GM23338 (cell line): Measurements from ENCODE around the gene ACADS. TPM values are rescaled to one million over a fixed set of nuclear protein-coding genes. Genes with fewer than 3 reads are reported as not detected.

Source experiments
- ATAC-seq: fragments of 200-7000 bp; cut with Tn5 transposase; 3 replicates; pipeline ENCODE4 v1.9.1; 2020
- DNase-seq: peaks from one replicate; pipeline ENCODE4 v3.0.0-alpha.2; 2015; ENCODE audit warnings: low spot score
- H2AFZ ChIP-seq: fragments of 200-600 bp; sonication (generic); 2 replicates; pipeline ENCODE4 v1.8.0; 2016; ENCODE audit warnings: antibody characterized with exemption, mild to moderate bottlenecking, moderate library complexity
- H3F3A ChIP-seq: fragments of 200-600 bp; sonication (generic); replicated peaks from 2 replicates; pipeline ENCODE4 v1.8.0; 2017; ENCODE audit warnings: antibody characterized with exemption, mixed run types, low read depth
- H3K27ac ChIP-seq: fragments of 200-600 bp; sonication (generic); 2 replicates; pipeline ENCODE4 v1.6.1; 2016; ENCODE audit warnings: low read depth
- H3K27me3 ChIP-seq: fragments of 200-600 bp; sonication (generic); 2 replicates; pipeline ENCODE4 v1.8.0; 2016; ENCODE audit warnings: mild to moderate bottlenecking, mixed run types, moderate library complexity; ENCODE audit not compliant: insufficient read depth
- H3K36me3 ChIP-seq: fragments of 200-600 bp; sonication (generic); 2 replicates; pipeline ENCODE4 v1.8.0; 2016; ENCODE audit warnings: mild to moderate bottlenecking; ENCODE audit not compliant: insufficient read depth
- H3K4me1 ChIP-seq: fragments of 200-600 bp; sonication (generic); 2 replicates; pipeline ENCODE4 v1.8.0; 2016; ENCODE audit warnings: mild to moderate bottlenecking, moderate library complexity; ENCODE audit not compliant: insufficient read depth
- H3K4me2 ChIP-seq: fragments of 200-600 bp; sonication (generic); 2 replicates; pipeline ENCODE4 v1.7.1; 2017; ENCODE audit warnings: mixed run types
- H3K4me3 ChIP-seq: fragments of 200-600 bp; sonication (generic); 2 replicates; pipeline ENCODE4 v1.6.1; 2016; ENCODE audit warnings: mixed run types
- H3K79me2 ChIP-seq: fragments of 200-600 bp; sonication (generic); replicated peaks from 2 replicates; pipeline ENCODE4 v1.8.0; 2017; ENCODE audit warnings: mild to moderate bottlenecking; ENCODE audit not compliant: insufficient read depth
- H3K9me2 ChIP-seq: fragments of 200-600 bp; sonication (generic); 2 replicates; pipeline ENCODE4 v1.8.0; 2017; ENCODE audit not compliant: insufficient read depth
- H4K20me1 ChIP-seq: fragments of 200-600 bp; sonication (generic); replicated peaks from 2 replicates; pipeline ENCODE4 v1.8.0; 2017; ENCODE audit warnings: mild to moderate bottlenecking; ENCODE audit not compliant: insufficient read depth
- H3K27ac Mint-ChIP-seq: 2 replicates; pipeline ENCODE4 v1.8.0; 2020; ENCODE audit warnings: inconsistent platforms, mild to moderate bottlenecking, moderate library complexity, mixed read lengths
- H3K27me3 Mint-ChIP-seq: 3 replicates; pipeline ENCODE4 v1.8.0; 2022; ENCODE audit warnings: low read depth, mild to moderate bottlenecking, moderate library complexity, mixed read lengths, inconsistent platforms; ENCODE audit not compliant: insufficient read depth, poor library complexity
- H3K36me3 Mint-ChIP-seq: 3 replicates; pipeline ENCODE4 v1.8.0; 2021; ENCODE audit warnings: low read depth, mild to moderate bottlenecking, inconsistent platforms, moderate library complexity, mixed read lengths
- H3K4me1 Mint-ChIP-seq: 3 replicates; pipeline ENCODE4 v1.8.0; 2020; ENCODE audit warnings: mild to moderate bottlenecking, inconsistent platforms, mixed read lengths
- H3K4me3 Mint-ChIP-seq: 3 replicates; pipeline ENCODE4 v1.8.0; 2021; ENCODE audit warnings: moderate library complexity, mild to moderate bottlenecking, inconsistent platforms, mixed read lengths
- H3K9me3 Mint-ChIP-seq: 3 replicates; pipeline ENCODE4 v1.8.0; 2020; ENCODE audit warnings: moderate library complexity, mild to moderate bottlenecking, inconsistent platforms, mixed read lengths
- CREB1 ChIP-seq: fragments of 250-450 bp; sonication (Bioruptor Pico); IDR thresholded peaks from 2 replicates; pipeline ENCODE4 v1.5.0; 2020; ENCODE audit warnings: low read depth, mild to moderate bottlenecking, moderate library complexity
- CTCF ChIP-seq, 2 experiments: fragments of 200-600 bp in 1 of 2; sonication (generic) in 1 of 2; conservative IDR thresholded peaks; 2 replicates each; pipeline versions ENCODE4 v1.5.1 to v1.6.1; 2016 to 2017; ENCODE audit warnings: antibody characterized with exemption in 2 of 2, low read depth in 2 of 2, mild to moderate bottlenecking in 2 of 2, moderate library complexity in 1 of 2
- EZH2 ChIP-seq: fragments of 200-600 bp; sonication (generic); IDR thresholded peaks from one replicate; pipeline ENCODE4 v1.8.0; 2017; ENCODE audit warnings: antibody characterized with exemption, mild to moderate bottlenecking, low read depth; ENCODE audit not compliant: unreplicated experiment
- EZH2phosphoT487 ChIP-seq: fragments of 200-600 bp; sonication (generic); IDR thresholded peaks from one replicate; pipeline ENCODE4 v1.8.1; 2018; ENCODE audit warnings: antibody characterized with exemption; ENCODE audit not compliant: unreplicated experiment
- JUNB ChIP-seq: IDR thresholded peaks from one replicate; pipeline ENCODE4 v1.6.1; 2016; ENCODE audit warnings: antibody characterized with exemption; ENCODE audit not compliant: unreplicated experiment
- NANOG ChIP-seq: IDR thresholded peaks from 2 replicates; pipeline ENCODE4 v1.6.1; 2016; ENCODE audit warnings: antibody characterized with exemption, borderline replicate concordance
- REST ChIP-seq: IDR thresholded peaks from one replicate; pipeline ENCODE4 v1.6.1; 2018; ENCODE audit warnings: antibody characterized with exemption; ENCODE audit not compliant: unreplicated experiment
- STAT1 ChIP-seq: IDR thresholded peaks from one replicate; pipeline ENCODE4 v1.6.1; 2016; ENCODE audit warnings: antibody characterized with exemption; ENCODE audit not compliant: unreplicated experiment
- ZNF331 ChIP-seq: fragments of 250-450 bp; sonication (Bioruptor Pico); IDR thresholded peaks from 2 replicates; pipeline ENCODE4 v1.5.0; 2020; ENCODE audit warnings: low read depth, mild to moderate bottlenecking, moderate library complexity
- polyA plus RNA-seq: library from polyadenylated mRNA; unstranded; fragments of >200 nt; fragmentation: Nextera tagmentation; extraction: Ambion mirVana; gene quantifications from 2 replicates; pipeline ENCODE4 v1.2.1, GENCODE V29; 2016
- total RNA-seq: library from RNA; depleted of rRNA; stranded (reverse); fragments of >200 nt; shearing (Covaris generic); gene quantifications from 2 replicates; pipeline ENCODE4 v1.2.3, GENCODE V29; 2014

The ACADS gene
- total and polyA plus RNA-seq, 2 experiments from 2014 or later: 3.1 to 5.7 TPM

DNA sequence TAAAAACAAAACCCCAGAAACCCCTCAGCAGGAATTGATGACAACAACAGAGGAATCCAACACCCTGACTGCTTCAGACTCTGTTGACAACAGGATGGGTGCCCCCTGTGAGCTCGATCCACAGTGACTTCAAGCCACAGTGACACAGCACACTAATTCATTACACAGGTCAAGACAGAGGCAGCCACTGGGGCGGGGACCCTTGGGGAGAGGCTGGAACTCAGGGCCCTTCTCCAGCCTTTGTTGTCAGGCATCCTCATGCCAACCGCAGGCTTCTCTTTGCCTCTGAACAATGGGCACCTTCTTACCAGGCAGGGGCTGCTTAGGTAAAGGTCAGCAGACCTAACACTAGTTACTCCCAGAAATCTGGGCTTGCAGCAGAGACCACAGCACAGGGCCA is 37.6 kb downstream of the ACADS start:
- Mint-ChIP-seq H3K27me3 (peaks cover 8% of the 10 kb centered on the region), H3K27ac (peak overlapping the region; percentile 62; the same call in 1 of the 2 replicates), H3K36me3 (peaks cover 53% of the 10 kb centered on the region), H3K9me3 (no peaks in the 10 kb centered on the region), H3K4me3 (no peak overlapping the region), H3K4me1 (peaks cover 22% of the 10 kb centered on the region)
- H3K27me3 ChIP-seq: no peaks in the 10 kb centered on the region
- no peaks in the 10 kb centered on the region for H4K20me1 ChIP-seq
- no peaks in the 10 kb centered on the region for H3K9me2 ChIP-seq
- no peak overlapping the region for H3K4me3 ChIP-seq
- H3K36me3 ChIP-seq: peaks cover 3% of the 10 kb centered on the region; the same call in 1 of the 2 replicates
- TF ChIP-seq CREB1 (CRISPR knock-in tag) (no peak), REST (no peak), JUNB (no peak), STAT1 (no peak)
- H2AFZ ChIP-seq: no peak overlapping the region
- H3K4me2 ChIP-seq: no peak overlapping the region
- H3F3A ChIP-seq: no peaks in the 10 kb centered on the region
- DNase-seq (no peak), ATAC-seq (no peak)
- H3K4me1 ChIP-seq: peaks cover 5% of the 10 kb centered on the region; the same call in 1 of the 2 replicates
- no peak overlapping the region for H3K27ac ChIP-seq
- H3K79me2 ChIP-seq: no peaks in the 10 kb centered on the region

- peaks cover 3% of the 10 kb centered on the region; the same call in 1 of the 2 replicates for H3K36me3 ChIP-seq
- Mint-ChIP-seq H3K9me3 (no peaks in the 10 kb centered on the region), H3K36me3 (peaks cover 59% of the 10 kb centered on the region), H3K27me3 (peaks cover 7% of the 10 kb centered on the region), H3K4me3 (no peak overlapping the region), H3K4me1 (peaks cover 10% of the 10 kb centered on the region), H3K27ac (no peak overlapping the region)
- no peak for DNase-seq
- no peak overlapping the region for H3K27ac ChIP-seq
- no peak for ATAC-seq
- no peaks in the 10 kb centered on the region for H3F3A ChIP-seq
- no peaks in the 10 kb centered on the region for H3K79me2 ChIP-seq
- H3K4me1 ChIP-seq: no peaks in the 10 kb centered on the region
- H3K4me2 ChIP-seq: no peak overlapping the region
- no peak overlapping the region for H3K4me3 ChIP-seq
- no peaks in the 10 kb centered on the region for H3K27me3 ChIP-seq
- TF ChIP-seq EZH2 (no peak), JUNB (no peak), NANOG (no peak)
- no peaks in the 10 kb centered on the region for H4K20me1 ChIP-seq
- H2AFZ ChIP-seq: no peak overlapping the region
- H3K9me2 ChIP-seq: no peaks in the 10 kb centered on the region
Measured at GRCh38 chr12:120764816-120765215, 39.2 kb downstream of the ACADS start.

GRCh38 chr12:120766566-120766965 is 40.9 kb downstream of the ACADS start:
- no peak overlapping the region for H3K4me3 Mint-ChIP-seq
- H4K20me1 ChIP-seq: no peaks in the 10 kb centered on the region
- no peaks in the 10 kb centered on the region for H3K27me3 ChIP-seq
- H3K79me2 ChIP-seq: no peaks in the 10 kb centered on the region
- no peaks in the 10 kb centered on the region for H3K9me3 Mint-ChIP-seq
- no peak overlapping the region for H3K27ac ChIP-seq
- no peaks in the 10 kb centered on the region for H3K9me2 ChIP-seq
- H3K4me1 Mint-ChIP-seq: peaks cover 4% of the 10 kb centered on the region; the same call in 1 of the 3 replicates
- peaks cover 3% of the 10 kb centered on the region; the same call in 1 of the 2 replicates for H3K36me3 ChIP-seq
- H2AFZ ChIP-seq: no peak overlapping the region
- no peak for ATAC-seq
- no peaks in the 10 kb centered on the region for H3F3A ChIP-seq
- DNase-seq: no peak
- H3K4me3 ChIP-seq: no peak overlapping the region
- no peak overlapping the region for H3K4me2 ChIP-seq
- no peak overlapping the region for H3K27ac Mint-ChIP-seq
- H3K36me3 Mint-ChIP-seq: peaks cover 51% of the 10 kb centered on the region
- peaks cover 6% of the 10 kb centered on the region for H3K27me3 Mint-ChIP-seq
- no peaks in the 10 kb centered on the region for H3K4me1 ChIP-seq
- TF ChIP-seq EZH2phosphoT487 (no peak), ZNF331 (CRISPR knock-in tag) (no peak), CTCF (conservative IDR thresholded peaks at IDR 0.05; ENCODE audit: low read depth in 2 of 2) (no peak), NANOG (no peak), JUNB (no peak), EZH2 (no peak)
